ENCODE data around the gene AMFR. TPM values are rescaled to one million over a fixed set of nuclear protein-coding genes. Genes with fewer than 3 reads are reported as not detected.

AMFR gene
- polyA plus RNA-seq, 1 donor (not counting 4 experiments of a cell fraction or from before 2014, with no cell fraction given) = 36.9 TPM

DNA sequence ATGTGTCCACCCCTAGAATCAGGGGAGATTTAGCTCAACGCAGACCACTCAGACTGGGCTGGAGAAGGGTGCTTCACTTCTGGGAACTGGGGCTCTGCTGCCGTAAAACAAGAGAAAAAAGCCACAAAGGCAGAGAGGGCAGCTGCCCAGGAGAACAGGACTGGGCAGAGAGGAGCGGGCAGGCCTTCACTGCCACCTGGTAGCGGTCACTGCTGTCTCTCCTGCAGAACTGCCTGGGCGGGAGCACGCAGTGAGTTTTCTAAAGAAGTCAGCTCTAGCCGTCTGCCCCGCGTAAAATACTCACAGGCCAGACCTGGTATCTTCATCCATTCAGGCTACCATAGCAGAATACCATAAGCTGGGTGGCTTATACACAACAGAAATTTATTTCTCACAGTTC lies 103.8 kb downstream of the AMFR start:
- TF ChIP-seq EZH2 (IDR thresholded peaks at IDR 0.05; ENCODE audit: low read length) = no peak
- TF ChIP-seq, protein P1, sequence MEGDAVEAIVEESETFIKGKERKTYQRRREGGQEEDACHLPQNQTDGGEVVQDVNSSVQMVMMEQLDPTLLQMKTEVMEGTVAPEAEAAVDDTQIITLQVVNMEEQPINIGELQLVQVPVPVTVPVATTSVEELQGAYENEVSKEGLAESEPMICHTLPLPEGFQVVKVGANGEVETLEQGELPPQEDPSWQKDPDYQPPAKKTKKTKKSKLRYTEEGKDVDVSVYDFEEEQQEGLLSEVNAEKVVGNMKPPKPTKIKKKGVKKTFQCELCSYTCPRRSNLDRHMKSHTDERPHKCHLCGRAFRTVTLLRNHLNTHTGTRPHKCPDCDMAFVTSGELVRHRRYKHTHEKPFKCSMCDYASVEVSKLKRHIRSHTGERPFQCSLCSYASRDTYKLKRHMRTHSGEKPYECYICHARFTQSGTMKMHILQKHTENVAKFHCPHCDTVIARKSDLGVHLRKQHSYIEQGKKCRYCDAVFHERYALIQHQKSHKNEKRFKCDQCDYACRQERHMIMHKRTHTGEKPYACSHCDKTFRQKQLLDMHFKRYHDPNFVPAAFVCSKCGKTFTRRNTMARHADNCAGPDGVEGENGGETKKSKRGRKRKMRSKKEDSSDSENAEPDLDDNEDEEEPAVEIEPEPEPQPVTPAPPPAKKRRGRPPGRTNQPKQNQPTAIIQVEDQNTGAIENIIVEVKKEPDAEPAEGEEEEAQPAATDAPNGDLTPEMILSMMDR (optimal IDR thresholded peaks at IDR 0.05 in 1 of 3, IDR thresholded peaks at IDR 0.05 in 1 of 3, conservative IDR thresholded peaks at IDR 0.05 in 1 of 3; ENCODE audit: extremely low read depth in 1 of 3, insufficient read depth in 2 of 3, low read length in 3 of 3) = no peak
- Histone ChIP-seq H3K4me1 (ENCODE audit: control insufficient read depth, extremely low read depth, insufficient read depth, low read length) (peaks cover 20% of the 10 kb centered on the region), H3K9me1 (ENCODE audit: control insufficient read depth, extremely low read depth, insufficient read depth, low read length) (no peaks in the 10 kb centered on the region), H3K79me2 (ENCODE audit: control insufficient read depth, insufficient read depth, low read length) (no peaks in the 10 kb centered on the region), H3K9me3 (ENCODE audit: control insufficient read depth, low read depth, low read length) (no peaks in the 10 kb centered on the region), H3K9ac (ENCODE audit: control insufficient read depth, extremely low read depth, insufficient read depth, low read length) (no peak overlapping the region), H3K4me3 (ENCODE audit: control insufficient read depth in 2 of 3, extremely low read depth in 1 of 3, insufficient read depth in 2 of 3, low read depth in 1 of 3, low read length in 3 of 3) (no peak overlapping the region), H3K36me3 (ENCODE audit: control insufficient read depth in 2 of 2, extremely low read depth in 1 of 2, insufficient read depth in 2 of 2, low read length in 2 of 2) (no peaks in the 10 kb centered on the region), H3K27me3 (ENCODE audit: control insufficient read depth, extremely low read depth, insufficient read depth, low read length) (peaks cover 4% of the 10 kb centered on the region), H3K4me2 (ENCODE audit: control insufficient read depth, extremely low read depth, insufficient read depth, low read depth, low read length) (no peak overlapping the region), H2AFZ (ENCODE audit: control insufficient read depth, low read length) (no peak overlapping the region), H3K27ac (ENCODE audit: control insufficient read depth, insufficient read depth, low read length) (no peak overlapping the region), H4K20me1 (ENCODE audit: control insufficient read depth, extremely low read depth, insufficient read depth, low read length) (no peaks in the 10 kb centered on the region)
- DNase-seq (ENCODE audit: low read depth, low spot score) = no peak
- dilution Hi-C loops (cut with MboI; ENCODE audit: extremely low pct_ligation_motif_present, low sequenced_read_pairs) = no loop called here
- no peak for FAIRE-seq

DNA sequence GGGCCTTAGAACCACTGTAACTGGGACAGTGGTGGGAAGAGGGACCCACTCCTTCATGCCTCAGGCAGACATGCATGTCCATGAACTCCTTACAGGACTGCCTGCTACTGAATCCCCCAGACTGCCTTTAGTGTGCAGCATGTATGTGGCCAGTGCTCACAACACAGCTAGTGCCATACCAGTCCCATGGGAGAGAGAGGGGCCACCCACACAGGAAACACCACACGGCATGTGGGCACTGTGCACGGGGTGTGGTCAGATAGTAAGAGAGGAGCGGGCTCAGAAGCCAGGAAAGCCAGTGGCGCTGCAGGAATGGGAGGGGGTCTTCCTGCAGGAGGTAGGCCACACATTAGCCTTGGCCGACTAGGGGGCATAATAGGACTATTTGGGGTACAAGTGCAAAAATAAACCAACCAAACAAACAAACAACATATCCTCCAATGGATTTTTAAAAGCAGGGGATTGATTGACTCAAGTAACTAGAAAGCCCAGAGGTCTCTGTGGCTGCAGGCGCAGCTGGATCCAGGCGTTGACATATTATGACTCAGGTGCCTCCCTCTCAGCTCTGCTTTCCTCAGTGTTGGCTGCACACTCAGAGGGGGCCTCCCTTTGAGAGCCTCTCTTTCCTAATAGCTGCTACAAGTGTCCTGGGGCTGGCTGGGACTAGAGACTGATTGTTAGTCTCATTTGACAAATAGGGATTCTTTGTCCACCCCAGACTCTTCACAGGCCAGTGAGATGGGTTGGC lies 104.4 kb downstream of the AMFR start:
- Histone ChIP-seq H2AFZ (ENCODE audit: control insufficient read depth, low read length) (no peak overlapping the region), H3K4me2 (ENCODE audit: control insufficient read depth, extremely low read depth, insufficient read depth, low read depth, low read length) (no peak overlapping the region), H3K36me3 (ENCODE audit: control insufficient read depth in 2 of 2, extremely low read depth in 1 of 2, insufficient read depth in 2 of 2, low read length in 2 of 2) (no peaks in the 10 kb centered on the region), H3K4me3 (ENCODE audit: control insufficient read depth in 2 of 3, extremely low read depth in 1 of 3, insufficient read depth in 2 of 3, low read depth in 1 of 3, low read length in 3 of 3) (no peak overlapping the region), H4K20me1 (ENCODE audit: control insufficient read depth, extremely low read depth, insufficient read depth, low read length) (no peaks in the 10 kb centered on the region), H3K27ac (ENCODE audit: control insufficient read depth, insufficient read depth, low read length) (no peak overlapping the region), H3K27me3 (ENCODE audit: control insufficient read depth, extremely low read depth, insufficient read depth, low read length) (peaks cover 4% of the 10 kb centered on the region), H3K79me2 (ENCODE audit: control insufficient read depth, insufficient read depth, low read length) (no peaks in the 10 kb centered on the region), H3K9me3 (ENCODE audit: control insufficient read depth, low read depth, low read length) (no peaks in the 10 kb centered on the region), H3K9ac (ENCODE audit: control insufficient read depth, extremely low read depth, insufficient read depth, low read length) (no peak overlapping the region), H3K9me1 (ENCODE audit: control insufficient read depth, extremely low read depth, insufficient read depth, low read length) (no peaks in the 10 kb centered on the region), H3K4me1 (ENCODE audit: control insufficient read depth, extremely low read depth, insufficient read depth, low read length) (peaks cover 20% of the 10 kb centered on the region)
- FAIRE-seq (no peak), DNase-seq (ENCODE audit: low read depth, low spot score) (no peak)
- TF ChIP-seq, protein P1 (optimal IDR thresholded peaks at IDR 0.05 in 1 of 3, IDR thresholded peaks at IDR 0.05 in 1 of 3, conservative IDR thresholded peaks at IDR 0.05 in 1 of 3; ENCODE audit: extremely low read depth in 1 of 3, insufficient read depth in 2 of 3, low read length in 3 of 3) = no peak
- no peak for TF ChIP-seq EZH2 (IDR thresholded peaks at IDR 0.05; ENCODE audit: low read length)
- dilution Hi-C loops (cut with MboI; ENCODE audit: extremely low pct_ligation_motif_present, low sequenced_read_pairs) = no loop called here

Data from keratinocyte (primary cell).